ENCODE data around the gene BTBD16. TPM values are rescaled to one million over a fixed set of nuclear protein-coding genes. Genes with fewer than 3 reads are reported as not detected.
A peak's percentile ranks its signal among the peaks of the same experiment; 100 is the strongest.

BTBD16 gene
- total RNA-seq, 1 experiment from 2014 or later: not detected

DNA sequence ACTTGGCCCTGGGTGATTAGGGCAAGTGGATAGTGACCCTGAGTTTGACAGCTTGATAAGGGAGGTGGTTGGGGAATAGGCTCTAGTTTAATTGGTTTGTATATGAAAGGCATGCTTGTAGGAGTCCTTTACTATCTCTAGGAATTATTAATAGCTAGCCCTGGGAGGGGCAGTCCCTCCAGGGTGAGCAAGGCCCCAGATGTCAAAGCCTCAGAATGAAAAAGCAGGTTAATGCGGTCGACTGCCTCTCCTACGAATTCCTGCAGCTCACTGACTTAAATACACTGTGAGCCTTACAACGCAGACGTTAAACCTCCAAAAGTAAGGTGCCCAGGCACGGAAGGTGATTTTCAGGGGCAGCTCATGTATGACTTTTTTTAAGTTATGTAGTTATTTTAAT lies 5.2 kb upstream of the BTBD16 start:
- in situ Hi-C loops (cut with HindIII; ENCODE audit: low sequenced_read_pairs): no loop called here
- no peak for DNase-seq (ENCODE audit: low spot score)

DNA sequence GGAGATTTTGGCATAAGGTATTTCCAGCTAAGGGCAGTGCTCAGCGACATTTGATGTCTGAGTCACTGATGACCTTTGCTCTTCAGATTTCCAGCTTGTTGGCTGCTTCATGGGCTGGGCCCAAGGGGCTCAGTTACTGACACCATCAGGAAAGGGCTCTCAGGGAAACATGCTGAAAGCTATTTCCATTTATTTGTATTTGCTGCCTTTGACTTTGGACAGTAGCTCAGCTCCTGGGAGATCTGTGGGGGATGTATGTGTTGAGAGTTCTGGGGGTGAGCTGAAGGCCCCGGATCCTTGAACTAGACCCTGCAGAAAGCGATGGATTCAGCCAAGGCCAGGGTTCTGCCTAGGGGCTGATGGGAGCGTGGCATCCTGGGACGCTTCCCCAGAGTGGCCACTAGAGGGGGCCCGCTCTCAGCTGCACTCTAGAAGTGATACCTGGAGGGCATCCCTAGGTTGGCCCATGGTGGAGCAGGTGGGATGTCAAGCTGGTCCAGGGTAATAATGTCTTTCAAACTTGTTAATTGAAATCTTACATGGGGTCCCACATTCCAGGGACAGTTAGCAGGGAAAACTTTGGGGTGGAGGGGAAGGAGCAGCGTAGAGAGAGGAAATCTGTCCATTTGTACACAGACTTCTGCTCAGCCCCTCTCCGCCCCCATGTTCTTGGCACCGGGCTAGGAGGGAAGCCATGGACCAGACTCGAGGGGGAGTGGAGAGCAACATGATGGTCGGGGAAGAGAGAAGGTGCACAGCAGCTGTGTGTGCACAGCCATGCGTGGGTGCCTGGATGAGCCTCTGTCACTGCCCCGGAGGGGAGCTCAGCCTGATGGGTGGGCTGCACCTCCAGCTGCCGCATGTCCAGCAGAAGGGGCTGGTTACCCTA lies 3.0 kb upstream of the BTBD16 start:
- in situ Hi-C loops (cut with HindIII; ENCODE audit: low sequenced_read_pairs): no loop called here
- peak; percentile 36 for DNase-seq (ENCODE audit: low spot score)

DNA sequence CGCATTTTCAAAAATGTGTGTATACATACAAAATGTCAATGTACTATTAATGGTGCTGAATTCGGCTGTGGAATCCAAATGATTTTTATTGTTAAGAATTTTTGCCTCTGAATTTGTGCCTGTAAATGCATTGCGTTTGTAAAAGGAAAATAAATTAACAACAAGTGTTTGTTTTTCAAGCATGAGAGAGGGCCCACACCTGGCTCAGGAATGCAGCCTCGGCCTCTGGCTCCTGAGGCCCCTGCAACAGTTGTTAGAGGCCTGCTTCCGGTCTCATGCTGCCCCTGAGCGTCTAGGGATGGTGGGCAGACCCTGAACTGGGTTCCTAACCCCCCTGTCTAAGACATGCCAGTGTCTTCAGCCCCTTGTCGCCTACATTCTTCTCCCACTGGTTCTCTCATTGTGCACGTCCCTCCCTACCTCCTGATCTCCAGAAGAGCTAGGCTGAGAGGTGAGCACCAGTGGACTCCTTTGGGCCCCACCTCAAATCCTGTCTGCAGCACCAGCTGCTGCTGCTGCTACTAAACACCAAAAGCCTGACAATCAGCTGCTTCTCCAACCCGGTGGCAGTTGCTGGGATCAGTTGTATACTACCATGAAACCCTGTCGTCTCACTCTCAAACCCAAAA lies 1.9 kb upstream of the BTBD16 start:
- in situ Hi-C loops (cut with HindIII; ENCODE audit: low sequenced_read_pairs): no loop called here
- no peak for DNase-seq (ENCODE audit: low spot score)

DNA sequence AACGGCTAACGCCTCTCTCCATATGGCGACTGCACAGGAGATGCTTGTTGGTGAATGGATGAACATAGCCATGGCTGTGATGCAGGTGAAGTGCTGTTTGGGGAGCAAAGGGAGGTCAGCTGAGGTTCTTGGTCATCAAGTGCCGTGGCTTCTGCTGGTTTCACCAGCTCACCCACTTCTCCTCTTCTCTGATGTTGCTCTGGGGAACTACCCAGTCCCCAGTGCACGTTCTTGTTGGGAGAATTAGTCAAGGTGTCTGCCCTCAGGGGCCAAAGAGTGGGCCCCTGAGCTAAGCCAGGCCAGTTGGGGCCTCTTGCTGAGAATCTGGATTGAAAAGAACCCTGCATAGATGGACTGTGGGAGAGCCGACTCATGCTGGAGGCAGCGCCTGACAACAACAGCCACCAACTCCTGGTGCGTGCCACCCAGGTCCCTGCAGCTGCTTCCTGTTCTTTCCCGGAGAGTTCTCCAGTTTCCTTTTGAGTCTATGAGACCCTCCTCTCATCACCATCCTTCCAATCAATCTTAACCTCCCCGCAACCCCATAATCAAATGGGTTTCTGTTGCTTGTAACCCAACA lies 3.0 kb downstream of the BTBD16 start:
- no peak for DNase-seq (ENCODE audit: low spot score)
- in situ Hi-C loops (cut with HindIII; ENCODE audit: low sequenced_read_pairs): no loop called here

DNA sequence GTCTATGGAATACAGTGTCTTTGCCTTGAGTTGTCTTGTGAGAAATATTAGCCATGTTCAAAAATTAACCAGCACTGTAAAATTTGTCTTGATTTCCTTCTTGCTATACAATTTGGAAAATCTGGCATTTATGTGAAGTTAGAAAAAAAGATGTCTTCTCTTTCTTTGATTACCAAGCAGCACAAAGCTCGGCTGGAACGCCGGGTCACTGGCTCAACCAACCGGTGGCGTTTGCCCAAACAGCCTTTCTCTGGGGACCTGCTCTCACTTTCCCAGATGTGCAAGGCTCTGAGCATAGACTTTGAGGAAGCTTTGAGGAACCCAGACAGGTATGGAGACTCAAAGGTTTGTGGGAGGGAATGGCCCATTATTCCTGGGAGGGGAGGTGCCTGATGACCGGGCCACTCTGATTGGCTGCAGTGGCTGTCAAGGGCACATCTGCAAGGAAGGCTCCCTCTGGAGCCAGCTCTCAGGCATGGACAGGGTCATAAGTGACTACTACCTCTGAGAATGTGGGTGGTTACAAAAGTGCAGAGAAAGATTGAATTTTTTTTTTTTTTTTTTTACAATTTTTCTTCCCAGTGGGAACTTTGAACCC lies 5.6 kb downstream of the BTBD16 start:
- in situ Hi-C loops (cut with HindIII; ENCODE audit: low sequenced_read_pairs): no loop called here
- no peak for DNase-seq (ENCODE audit: low spot score)

DNA sequence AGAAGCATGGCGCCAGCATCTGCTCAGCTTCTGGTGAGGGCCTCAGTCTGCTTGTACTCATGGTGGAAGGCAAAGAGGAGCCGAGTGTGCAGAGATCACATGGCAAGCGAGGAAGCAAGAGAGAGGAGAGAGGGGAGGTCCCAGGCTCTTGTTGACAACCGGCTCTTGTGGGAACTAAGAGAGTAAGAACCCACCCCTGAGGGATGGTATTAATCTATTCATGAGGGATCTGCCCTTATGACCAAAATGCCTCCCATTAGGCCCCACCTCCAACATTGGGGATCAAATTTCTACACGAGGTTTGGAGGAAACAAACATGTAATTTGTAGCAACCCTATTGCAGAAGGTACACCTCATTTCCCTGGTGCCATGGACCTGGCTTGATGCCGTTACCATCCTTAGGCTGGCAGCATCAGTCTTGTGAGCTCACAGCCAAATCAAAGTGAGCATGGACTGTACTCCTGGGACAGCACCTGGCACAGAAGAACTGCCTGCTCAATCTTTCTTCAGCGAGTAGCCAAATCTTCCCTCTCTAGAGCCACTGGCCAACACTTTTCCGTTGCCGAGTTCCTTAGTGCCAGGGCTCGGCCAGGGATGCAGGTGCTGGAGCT lies 6.5 kb downstream of the BTBD16 start:
- in situ Hi-C loops (cut with HindIII; ENCODE audit: low sequenced_read_pairs): no loop called here
- no peak for DNase-seq (ENCODE audit: low spot score)

DNA sequence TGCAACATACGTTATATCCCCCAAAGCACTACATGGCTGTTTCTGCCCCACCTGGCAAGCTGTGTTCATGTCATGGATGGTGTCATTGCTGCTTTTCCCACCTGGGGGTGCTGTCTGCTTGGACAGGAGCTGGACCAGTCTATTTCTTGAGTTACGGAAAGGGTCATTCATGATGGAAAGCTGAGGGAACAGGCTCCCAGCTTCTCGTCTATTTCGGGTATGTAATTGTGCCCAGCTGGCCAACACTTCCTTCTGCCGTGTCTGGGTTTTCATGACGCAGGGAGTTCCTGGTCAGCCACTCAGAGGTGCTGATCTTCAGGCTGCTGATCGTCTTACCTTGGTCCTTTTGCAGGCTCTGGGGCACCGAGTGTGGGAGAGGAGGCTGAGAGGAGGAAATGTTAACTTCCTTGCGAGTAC lies 8.6 kb downstream of the BTBD16 start:
- in situ Hi-C loops (cut with HindIII; ENCODE audit: low sequenced_read_pairs): no loop called here
- DNase-seq (ENCODE audit: low spot score): peak; percentile 29

DNA sequence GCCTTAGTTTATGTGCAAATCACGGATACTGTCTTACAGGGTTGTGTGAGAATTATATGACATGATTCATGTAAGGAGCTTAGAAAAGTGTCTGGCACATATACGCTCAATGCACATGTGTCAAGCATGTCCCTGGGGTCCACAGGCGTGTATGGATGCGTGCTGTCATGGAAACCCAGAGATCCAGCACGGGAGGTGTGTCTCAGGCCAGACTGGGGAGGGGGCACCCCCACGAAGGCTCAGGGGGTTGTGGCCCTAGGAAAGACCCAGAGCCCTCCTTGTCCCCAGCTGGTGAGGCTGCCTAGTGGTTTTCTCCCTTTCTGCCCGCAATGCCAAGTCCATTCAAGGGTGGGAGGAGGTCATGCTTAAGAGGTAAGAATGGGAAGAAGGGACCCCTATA lies 9.1 kb downstream of the BTBD16 start:
- in situ Hi-C loops (cut with HindIII; ENCODE audit: low sequenced_read_pairs): no loop called here

DNA sequence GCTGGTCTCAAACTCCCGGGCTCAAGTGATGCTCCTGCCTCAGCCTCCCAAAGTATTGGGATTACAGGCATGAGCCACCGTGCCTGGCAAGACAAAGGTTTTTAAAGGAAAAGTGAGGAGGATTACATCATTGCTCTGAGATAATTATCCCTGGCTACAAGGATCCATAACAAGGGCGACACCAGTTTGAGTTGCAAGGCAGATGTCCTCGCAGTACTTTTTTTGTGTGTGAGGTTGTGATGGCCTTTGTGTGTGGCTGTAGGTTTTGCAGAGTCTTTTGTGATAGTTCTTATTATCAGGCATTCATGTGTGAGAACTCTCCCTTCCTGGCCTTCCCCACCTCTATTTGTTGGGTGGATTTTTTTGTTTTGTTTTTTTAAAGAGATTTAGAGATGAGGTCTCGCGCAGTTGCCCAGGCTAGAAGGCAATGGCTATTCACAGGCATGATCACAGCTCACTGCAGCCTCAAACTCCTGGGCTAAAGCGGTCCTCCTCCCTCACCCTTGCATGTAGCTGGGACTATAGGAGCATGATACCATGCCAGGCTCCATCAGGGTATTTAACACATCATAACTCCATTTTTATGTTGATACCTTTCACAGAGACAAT lies 10.0 kb downstream of the BTBD16 start:
- in situ Hi-C loops (cut with HindIII; ENCODE audit: low sequenced_read_pairs): no loop called here
- no peak for DNase-seq (ENCODE audit: low spot score)

More for the DNA sequence above, 9.1 kb downstream of the BTBD16 start:
- DNase-seq (ENCODE audit: low spot score): no peak

DNA sequence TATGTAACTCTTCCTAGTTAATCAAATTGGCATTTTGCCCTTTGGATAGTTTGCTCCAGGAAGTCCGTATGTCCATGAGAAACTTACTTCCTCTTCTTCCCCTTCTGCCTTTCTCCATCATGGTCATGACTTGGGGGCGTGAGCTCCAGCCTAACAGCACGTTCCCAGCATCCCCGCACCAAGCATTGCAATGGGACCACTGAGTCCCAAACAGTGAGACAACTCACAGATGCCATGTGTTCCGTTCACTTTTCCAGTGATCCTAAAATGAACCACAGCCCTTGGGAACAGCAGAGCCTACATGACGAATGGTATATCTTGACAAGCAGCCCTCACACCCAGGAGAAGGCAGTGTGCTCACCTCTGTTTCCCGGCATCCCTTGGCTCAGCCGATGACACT lies 10.7 kb downstream of the BTBD16 start:
- no peak for DNase-seq (ENCODE audit: low spot score)
- in situ Hi-C loops (cut with HindIII; ENCODE audit: low sequenced_read_pairs): no loop called here

DNA sequence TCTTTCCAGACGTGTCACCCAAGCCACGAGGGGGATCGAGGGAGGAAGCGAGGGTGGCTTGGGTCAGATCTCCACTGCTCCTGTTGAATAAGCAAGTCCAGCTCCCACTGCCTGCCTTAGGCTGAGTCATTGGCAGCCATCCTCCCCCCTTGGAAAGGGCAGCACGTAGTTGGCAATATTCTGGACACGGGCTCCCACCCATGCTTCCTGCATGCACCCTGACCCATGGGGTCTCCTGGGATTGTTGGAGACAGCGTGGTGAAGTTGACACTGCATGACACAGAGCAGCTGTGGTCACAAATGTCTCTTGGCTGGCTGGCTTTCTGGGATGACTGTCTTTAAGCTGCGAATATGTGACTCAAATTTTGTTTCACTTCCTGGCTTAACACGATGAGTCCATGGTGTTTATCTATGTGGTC lies 11.2 kb downstream of the BTBD16 start:
- in situ Hi-C loops (cut with HindIII; ENCODE audit: low sequenced_read_pairs): no loop called here
- DNase-seq (ENCODE audit: low spot score): no peak

DNA sequence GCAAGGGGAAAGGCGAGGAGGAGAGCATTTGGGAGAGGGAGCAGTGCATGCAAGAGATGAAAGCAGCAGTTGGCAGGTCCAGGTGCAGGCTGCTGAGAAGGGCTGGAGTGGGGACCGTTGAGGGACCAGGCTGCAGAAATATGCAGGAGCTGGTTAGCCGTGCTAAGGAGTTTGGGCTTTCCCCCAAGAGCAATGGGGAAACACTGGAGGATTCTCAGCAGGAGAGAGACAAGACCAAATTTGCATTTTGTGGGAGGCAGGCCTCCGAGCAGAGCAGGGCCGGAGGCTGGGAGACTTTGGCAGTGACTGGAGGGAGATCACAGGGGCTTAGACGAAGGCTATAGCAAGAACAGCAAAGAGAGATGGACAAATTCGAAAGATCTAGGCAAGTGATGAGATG lies 11.8 kb downstream of the BTBD16 start:
- DNase-seq (ENCODE audit: low spot score): no peak
- in situ Hi-C loops (cut with HindIII; ENCODE audit: low sequenced_read_pairs): no loop called here

DNA sequence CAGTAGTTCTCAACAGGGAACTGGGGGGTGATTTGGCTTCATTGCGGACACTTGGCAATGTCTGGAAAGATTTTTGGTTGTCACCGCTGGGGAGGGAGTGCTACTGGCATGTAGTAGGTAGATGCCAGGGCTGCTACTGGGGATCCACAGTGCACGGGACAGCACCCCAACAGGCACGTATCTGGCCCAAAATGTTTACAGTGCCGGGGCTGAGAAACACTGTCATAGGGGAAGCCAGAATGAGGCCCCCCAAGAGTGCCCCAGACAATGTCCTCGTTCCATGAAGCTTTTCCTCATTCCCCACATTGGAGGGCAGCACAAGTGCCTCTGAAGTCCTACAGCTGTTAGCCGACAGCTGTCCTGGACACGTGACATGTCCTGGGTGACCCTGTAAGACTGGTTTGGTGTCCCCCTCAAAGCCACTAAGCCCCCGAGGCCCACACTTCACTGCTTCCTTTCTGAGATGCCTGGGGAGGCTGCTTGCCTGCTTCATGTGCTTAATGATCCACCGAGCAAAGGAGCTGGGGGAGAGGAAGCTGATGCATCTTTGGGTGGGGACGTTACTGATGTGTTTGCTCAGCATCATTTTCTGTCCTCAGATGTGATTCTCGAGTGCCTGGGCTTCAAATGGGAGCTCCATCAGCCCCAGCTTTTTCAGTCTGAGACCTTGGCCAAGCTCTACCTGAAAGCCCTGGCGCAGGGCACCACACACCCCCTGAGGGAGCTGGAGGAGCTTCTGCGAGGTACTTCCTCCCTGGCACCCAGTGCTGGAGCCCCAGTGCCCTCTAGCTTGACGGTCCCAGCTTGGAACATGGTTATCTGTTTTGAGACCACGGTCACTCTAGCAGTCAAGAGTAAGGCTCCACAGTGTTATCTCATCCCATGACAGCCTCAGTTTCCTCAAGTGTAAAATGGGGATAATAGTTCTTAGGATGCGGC lies 14.7 kb downstream of the BTBD16 start:
- DNase-seq (ENCODE audit: low spot score): no peak

DNA sequence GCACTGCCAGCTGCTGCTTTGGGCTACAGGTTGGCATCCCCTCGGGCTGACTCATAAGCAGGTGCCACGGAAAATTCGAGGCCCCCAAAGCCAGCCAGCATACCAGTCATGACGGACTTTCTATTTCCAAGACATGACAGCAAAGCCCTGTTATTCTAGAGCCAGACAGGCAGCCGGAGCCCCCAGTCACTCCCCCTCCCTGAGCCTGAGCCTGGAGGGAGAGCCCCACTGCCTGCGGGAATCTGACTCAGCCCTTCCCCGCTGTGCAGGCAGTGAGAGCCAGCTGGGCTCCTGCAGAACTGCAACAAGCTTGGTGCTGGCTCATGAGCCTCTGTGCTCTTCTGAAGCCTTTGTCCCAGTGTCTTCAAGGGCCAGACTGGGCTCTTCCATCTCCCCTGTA lies 15.8 kb downstream of the BTBD16 start:
- peak; percentile 10 for DNase-seq (ENCODE audit: low spot score)
- in situ Hi-C loops (cut with HindIII; ENCODE audit: low sequenced_read_pairs): no loop called here

More for the DNA sequence above, 14.7 kb downstream of the BTBD16 start:
- in situ Hi-C loops (cut with HindIII; ENCODE audit: low sequenced_read_pairs): no loop called here

DNA sequence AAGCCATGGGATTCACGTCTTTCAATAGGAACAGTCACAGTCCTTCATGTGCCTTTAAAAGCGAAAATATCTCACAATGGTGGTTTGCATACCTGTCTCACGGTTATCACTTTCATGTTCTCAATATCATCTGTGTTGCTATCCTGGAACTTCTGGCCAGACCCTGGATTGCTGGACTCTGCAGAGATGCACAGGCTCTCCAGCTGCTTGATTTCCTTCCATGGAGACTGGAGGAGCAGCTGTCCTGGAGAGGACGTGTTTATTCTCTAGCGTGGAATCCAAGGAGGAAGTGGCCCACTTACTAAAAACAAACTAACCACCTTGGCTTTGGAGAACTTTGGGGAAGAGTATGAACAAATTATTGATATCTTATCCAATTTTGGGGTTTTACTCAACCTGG lies 16.5 kb downstream of the BTBD16 start:
- DNase-seq (ENCODE audit: low spot score): no peak
- in situ Hi-C loops (cut with HindIII; ENCODE audit: low sequenced_read_pairs): no loop called here

DNA sequence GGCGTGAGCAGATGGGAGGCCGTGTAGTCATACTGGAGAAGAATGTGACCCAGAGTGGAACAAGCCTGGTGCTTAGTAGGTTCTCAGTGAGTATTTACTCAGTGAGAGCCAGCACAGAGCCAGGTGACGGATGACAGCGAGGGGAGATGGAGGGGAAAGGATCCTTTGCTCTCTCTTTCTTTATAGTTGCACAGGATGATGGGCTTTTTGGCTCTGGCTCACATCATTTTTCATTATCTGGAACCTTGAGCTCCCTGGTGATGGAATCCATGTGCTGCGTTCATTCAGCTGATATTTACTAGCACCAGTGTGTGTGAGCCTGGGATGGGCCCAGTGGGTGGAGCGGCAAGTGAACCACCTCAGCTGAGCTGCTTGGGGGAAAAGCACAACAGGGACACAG lies 17.2 kb downstream of the BTBD16 start:
- in situ Hi-C loops (cut with HindIII; ENCODE audit: low sequenced_read_pairs): no loop called here
- DNase-seq (ENCODE audit: low spot score): no peak

DNA sequence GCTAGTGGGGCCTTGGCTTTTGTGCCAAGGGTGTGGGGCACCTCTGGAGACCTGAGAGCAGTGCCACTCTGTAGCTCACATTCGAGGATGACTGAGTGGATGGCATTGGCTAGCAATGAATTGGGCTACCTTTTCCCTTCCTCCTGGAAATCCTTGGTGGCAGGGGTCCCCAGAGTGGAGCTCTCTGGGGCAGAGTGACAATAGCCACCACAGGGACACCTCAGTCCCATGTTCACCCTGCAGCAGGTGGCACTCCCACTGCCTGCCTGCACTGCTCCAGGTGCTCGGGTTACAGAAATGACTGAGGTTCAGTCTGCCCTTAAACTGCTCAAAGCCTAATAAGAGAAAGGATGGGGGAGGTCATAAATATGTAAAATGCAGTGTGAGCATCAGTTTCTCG lies 17.8 kb downstream of the BTBD16 start:
- in situ Hi-C loops (cut with HindIII; ENCODE audit: low sequenced_read_pairs): no loop called here
- no peak for DNase-seq (ENCODE audit: low spot score)

DNA sequence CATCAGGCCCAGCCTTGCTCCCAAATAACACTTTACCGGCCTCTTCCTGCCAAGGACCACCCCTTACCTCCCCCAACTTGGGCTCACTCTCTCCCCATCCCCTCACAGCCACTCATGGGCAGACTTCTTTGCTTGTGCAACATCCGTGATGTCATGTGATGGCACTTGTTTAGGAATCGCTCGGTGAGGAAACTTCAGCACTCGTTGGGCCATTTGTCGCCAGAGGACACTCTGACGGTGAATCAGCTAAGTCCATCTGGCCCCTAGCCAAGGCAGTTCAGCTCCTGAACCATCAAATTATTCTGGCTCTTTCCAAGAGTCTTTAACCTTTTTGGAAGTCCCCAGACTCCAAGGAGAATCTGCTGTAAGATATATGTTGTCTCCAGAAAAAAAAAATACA lies 19.2 kb downstream of the BTBD16 start:
- DNase-seq (ENCODE audit: low spot score): no peak
- in situ Hi-C loops (cut with HindIII; ENCODE audit: low sequenced_read_pairs): no loop called here

Measured in G401 (cell line).